Keratinocyte (primary cell): ENCODE data around the gene LAMA2.

ENCODE experiments used
- CTCF ChIP-seq, 3 experiments: IDR thresholded peaks in 1 of 3; conservative IDR thresholded peaks in 1 of 3; optimal IDR thresholded peaks in 1 of 3; 2 replicates in 2 of 3; 3 replicates in 1 of 3; pipeline versions ENCODE3 to v1.5.1; 2011; ENCODE audit warnings: low read length in 3 of 3, mild to moderate bottlenecking in 3 of 3, moderate library complexity in 2 of 3, control low read depth in 1 of 3, inconsistent platforms in 1 of 3; ENCODE audit not compliant: insufficient read depth in 2 of 3; ENCODE audit errors: extremely low read depth in 1 of 3
- EZH2 ChIP-seq: IDR thresholded peaks from one replicate; pipeline ENCODE4 v1.6.1; 2012; ENCODE audit warnings: inconsistent platforms, mild to moderate bottlenecking, low read length, moderate library complexity

GRCh38 chr6:129565366-129565765, 682.4 kb downstream of the LAMA2 start:
- TF ChIP-seq CTCF (optimal IDR thresholded peaks at IDR 0.05 in 1 of 3, IDR thresholded peaks at IDR 0.05 in 1 of 3, conservative IDR thresholded peaks at IDR 0.05 in 1 of 3; ENCODE audit: extremely low read depth in 1 of 3, insufficient read depth in 2 of 3, low read length in 3 of 3) (no peak), EZH2 (no peak)
